ENCODE results near the gene LAMC3.
"Not testable (repeated sequence)": the region's sequence is repeated elsewhere in the genome, so short reads cannot be mapped to it uniquely, and the experiment has no call there.

Gene LAMC3

GRCh38 chr9:131095666-131096268 is 86.8 kb downstream of the LAMC3 start:
- Histone ChIP-seq H3K9me3 (replicated peaks; ENCODE audit: low read length) (no peaks in the 10 kb centered on the region), H3K4me1 (ENCODE audit: control insufficient read depth, insufficient read depth, low read length) (no peaks in the 10 kb centered on the region), H3K27me3 (ENCODE audit: control insufficient read depth, insufficient read depth, low read length) (peaks cover 62% of the 10 kb centered on the region), H3K4me3 (ENCODE audit: low read length) (no peak overlapping the region), H3K36me3 (ENCODE audit: insufficient read depth, low read length) (no peaks in the 10 kb centered on the region), H3K9ac (ENCODE audit: low read depth, low read length) (no peak overlapping the region), H3K4me2 (ENCODE audit: low read length) (peak overlapping the region; percentile 50)

DNA sequence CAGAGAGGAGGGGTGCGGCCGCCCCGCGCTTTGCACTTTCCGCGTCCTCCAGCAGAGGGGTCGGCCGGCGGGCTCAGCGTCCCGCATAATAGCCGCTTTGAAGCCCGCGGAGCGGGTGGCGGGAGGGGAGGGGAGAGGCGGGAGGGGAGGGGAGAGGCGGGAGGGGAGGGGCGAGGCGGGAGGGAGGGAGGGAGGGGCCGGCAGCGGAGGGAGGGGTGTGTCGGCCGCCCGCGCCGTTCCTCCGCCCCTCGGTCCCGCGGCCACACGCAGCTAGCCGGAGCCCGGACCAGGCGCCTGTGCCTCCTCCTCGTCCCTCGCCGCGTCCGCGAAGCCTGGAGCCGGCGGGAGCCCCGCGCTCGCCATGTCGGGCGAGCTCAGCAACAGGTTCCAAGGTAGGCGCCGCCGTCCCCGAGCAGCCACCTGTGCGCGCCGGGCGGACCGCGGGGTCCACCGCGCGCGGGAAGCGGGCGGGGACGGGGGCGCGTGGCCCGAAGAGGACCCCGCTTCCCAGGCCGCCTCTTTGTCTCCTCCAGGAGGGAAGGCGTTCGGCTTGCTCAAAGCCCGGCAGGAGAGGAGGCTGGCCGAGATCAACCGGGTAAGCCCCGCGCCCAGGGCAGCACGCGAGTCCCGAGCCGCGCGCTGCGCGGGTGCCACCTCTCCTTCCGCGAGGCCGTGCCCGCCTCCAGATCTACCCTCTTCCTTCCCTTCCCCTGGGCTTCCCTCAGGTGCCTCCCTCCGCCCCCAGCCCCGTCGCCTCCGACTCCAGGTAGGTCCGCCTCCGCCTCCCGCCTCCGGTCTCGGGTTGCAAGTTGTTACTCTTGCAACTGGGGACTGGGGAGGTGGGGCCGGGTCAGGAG is 87.5 kb downstream of the LAMC3 start, which contains the start of gene AIF1L:
Gene AIF1L, plus strand, starts transcription at position 263 of the 857 bp plus-strand sequence. Its CDS starts 99 bp downstream, at position 362.
- Histone ChIP-seq H3K9me3 (replicated peaks; ENCODE audit: low read length) (no peaks in the 10 kb centered on the region), H3K4me3 (ENCODE audit: low read length) (peak within 1 kb of the TSS; percentile 57), H3K36me3 (ENCODE audit: insufficient read depth, low read length) (no peaks in the 10 kb centered on the region), H3K4me2 (ENCODE audit: low read length) (peak within 1 kb of the TSS; percentile 72), H3K27me3 (ENCODE audit: control insufficient read depth, insufficient read depth, low read length) (peaks cover 61% of the 10 kb centered on the region), H3K9ac (ENCODE audit: low read depth, low read length) (no peak within 1 kb of the TSS), H3K4me1 (ENCODE audit: control insufficient read depth, insufficient read depth, low read length) (no peaks in the 10 kb centered on the region)

DNA sequence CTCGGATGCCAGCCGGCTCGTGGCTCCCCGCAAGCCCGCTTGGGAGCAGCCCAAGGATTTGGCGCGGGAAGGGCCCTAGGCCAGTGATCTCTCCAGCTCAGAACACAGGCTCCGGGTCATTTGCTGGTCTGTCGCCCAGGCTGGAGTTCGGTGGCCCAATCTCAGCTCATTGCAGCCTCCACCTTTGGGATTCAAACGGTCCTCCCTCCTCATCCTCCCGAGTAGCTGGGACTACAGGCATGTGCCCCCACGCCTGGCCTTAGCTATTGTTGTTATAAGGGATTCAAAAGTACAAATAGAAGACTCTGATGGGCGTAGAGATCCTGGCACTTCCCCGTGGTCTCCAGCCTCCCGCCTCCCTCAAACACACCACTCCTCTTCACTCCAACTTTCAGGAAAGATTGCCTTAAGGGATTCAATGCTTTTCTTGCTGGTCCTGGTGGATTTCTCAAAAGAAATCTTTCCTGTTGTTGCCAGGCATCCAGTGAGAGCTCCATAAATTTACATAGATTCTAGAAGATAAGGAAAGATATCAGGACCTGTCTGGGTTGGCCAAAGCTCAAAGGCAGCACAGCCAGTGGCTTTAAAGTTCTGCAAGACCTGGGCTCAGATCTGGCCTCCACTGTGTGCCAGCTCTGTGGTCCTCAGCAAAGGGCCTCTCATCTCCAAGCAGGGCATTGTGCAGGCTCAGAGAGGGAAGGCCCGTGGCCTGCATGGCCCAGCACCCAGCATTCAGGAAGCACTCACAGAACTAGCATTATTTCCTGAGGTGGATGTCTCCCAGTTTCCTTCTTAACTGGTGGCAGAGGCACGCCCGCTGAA is 88.4 kb downstream of the LAMC3 start:
- Histone ChIP-seq H3K9me3 (replicated peaks; ENCODE audit: low read length) (no peaks in the 10 kb centered on the region), H3K4me3 (ENCODE audit: low read length) (no peak overlapping the region), H3K36me3 (ENCODE audit: insufficient read depth, low read length) (no peaks in the 10 kb centered on the region), H3K4me1 (ENCODE audit: control insufficient read depth, insufficient read depth, low read length) (no peaks in the 10 kb centered on the region), H3K4me2 (ENCODE audit: low read length) (peak overlapping the region; percentile 72), H3K27me3 (ENCODE audit: control insufficient read depth, insufficient read depth, low read length) (peaks cover 57% of the 10 kb centered on the region), H3K9ac (ENCODE audit: low read depth, low read length) (no peak overlapping the region)

DNA sequence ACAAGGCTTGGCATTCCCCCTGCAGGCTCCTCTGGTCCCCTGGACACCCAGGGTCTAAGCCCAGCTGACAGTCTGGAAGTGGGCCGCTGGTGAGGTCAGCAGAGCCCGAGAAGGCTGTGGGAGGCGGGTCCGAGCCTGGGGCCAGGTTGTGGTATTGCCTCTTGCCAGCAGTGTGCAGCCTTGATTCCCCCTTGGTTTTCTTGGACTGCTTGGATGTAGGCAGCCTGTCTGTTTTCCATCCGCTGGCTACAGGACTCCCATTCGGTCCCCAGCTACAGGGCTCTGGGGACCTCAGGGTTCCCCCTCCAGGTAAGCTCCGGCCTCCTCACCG is 88.9 kb downstream of the LAMC3 start:
- H3K9ac ChIP-seq (ENCODE audit: low read depth, low read length): no peak overlapping the region
- H3K4me1 ChIP-seq (ENCODE audit: control insufficient read depth, insufficient read depth, low read length): peaks cover 5% of the 10 kb centered on the region

GRCh38 chr9:131098391-131099101 is 89.6 kb downstream of the LAMC3 start:
- no peaks in the 10 kb centered on the region for H3K36me3 ChIP-seq (ENCODE audit: insufficient read depth, low read length)
- H3K4me3 ChIP-seq (ENCODE audit: low read length): no peak overlapping the region
- no peaks in the 10 kb centered on the region for H3K9me3 ChIP-seq (replicated peaks; ENCODE audit: low read length)
- no peak overlapping the region for H3K4me2 ChIP-seq (ENCODE audit: low read length)
- peaks cover 5% of the 10 kb centered on the region for H3K4me1 ChIP-seq (ENCODE audit: control insufficient read depth, insufficient read depth, low read length)
- H3K9ac ChIP-seq (ENCODE audit: low read depth, low read length): no peak overlapping the region
- peaks cover 67% of the 10 kb centered on the region for H3K27me3 ChIP-seq (ENCODE audit: control insufficient read depth, insufficient read depth, low read length)

More for the DNA sequence above, 88.9 kb downstream of the LAMC3 start:
- peaks cover 63% of the 10 kb centered on the region for H3K27me3 ChIP-seq (ENCODE audit: control insufficient read depth, insufficient read depth, low read length)
- H3K4me3 ChIP-seq (ENCODE audit: low read length): no peak overlapping the region
- no peaks in the 10 kb centered on the region for H3K9me3 ChIP-seq (replicated peaks; ENCODE audit: low read length)
- H3K4me2 ChIP-seq (ENCODE audit: low read length): no peak overlapping the region
- no peaks in the 10 kb centered on the region for H3K36me3 ChIP-seq (ENCODE audit: insufficient read depth, low read length)

DNA sequence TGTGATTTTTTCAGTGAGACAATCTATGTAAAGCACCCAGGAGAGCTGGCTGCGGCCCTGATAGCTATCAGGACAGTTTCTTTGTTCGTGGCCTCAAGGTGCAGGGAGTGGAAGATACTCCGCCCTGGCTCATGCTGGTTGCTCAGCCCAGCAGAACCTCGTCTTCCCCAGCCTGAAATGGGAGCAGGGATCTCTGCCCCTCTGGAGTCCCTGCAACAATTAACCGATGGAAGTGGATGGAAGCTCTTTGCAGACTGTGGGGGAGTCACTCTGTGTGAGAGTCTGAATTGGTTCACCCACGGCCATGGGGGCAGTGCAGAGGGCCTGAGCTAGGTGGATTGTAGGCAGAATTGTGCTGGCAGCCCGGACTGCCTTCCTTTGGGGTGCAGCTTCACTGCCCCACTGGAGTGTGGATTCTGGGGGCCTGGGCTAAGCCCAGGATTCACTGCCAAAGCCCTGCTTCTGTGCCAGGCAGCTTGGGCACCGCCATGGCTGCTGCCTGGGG is 90.2 kb downstream of the LAMC3 start:
- peaks cover 62% of the 10 kb centered on the region for H3K27me3 ChIP-seq (ENCODE audit: control insufficient read depth, insufficient read depth, low read length)
- no peaks in the 10 kb centered on the region for H3K36me3 ChIP-seq (ENCODE audit: insufficient read depth, low read length)
- H3K4me3 ChIP-seq (ENCODE audit: low read length): no peak overlapping the region
- H3K9me3 ChIP-seq (replicated peaks; ENCODE audit: low read length): no peaks in the 10 kb centered on the region
- H3K4me1 ChIP-seq (ENCODE audit: control insufficient read depth, insufficient read depth, low read length): peaks cover 5% of the 10 kb centered on the region
- H3K4me2 ChIP-seq (ENCODE audit: low read length): no peak overlapping the region
- H3K9ac ChIP-seq (ENCODE audit: low read depth, low read length): no peak overlapping the region

DNA sequence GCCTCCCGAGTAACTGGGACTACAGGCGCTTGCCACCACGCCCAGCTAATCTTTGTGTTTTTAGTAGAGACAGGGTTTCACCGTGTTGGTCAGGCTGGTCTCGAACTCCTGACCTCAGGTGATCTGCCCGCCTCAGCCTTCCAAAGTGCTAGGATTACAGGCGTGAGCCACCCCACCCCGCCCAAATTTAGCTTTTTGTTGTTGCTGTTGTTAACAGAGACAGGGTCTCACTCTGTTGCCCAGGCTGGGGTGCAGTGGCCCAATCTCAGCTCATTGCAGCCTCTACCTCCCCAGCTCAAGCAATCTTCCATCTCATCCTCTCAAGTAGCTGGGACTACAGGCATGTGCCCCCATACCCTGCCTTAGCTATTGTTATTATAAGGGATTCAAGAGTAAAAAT is 90.9 kb downstream of the LAMC3 start:
- H3K36me3 ChIP-seq (ENCODE audit: insufficient read depth, low read length); H3K4me2 ChIP-seq (ENCODE audit: low read length); H3K4me3 ChIP-seq (ENCODE audit: low read length); H3K4me1 ChIP-seq (ENCODE audit: control insufficient read depth, insufficient read depth, low read length); H3K9me3 ChIP-seq (replicated peaks; ENCODE audit: low read length); H3K9ac ChIP-seq (ENCODE audit: low read depth, low read length): not testable (repeated sequence)
- H3K27me3 ChIP-seq (ENCODE audit: control insufficient read depth, insufficient read depth, low read length): peaks cover 55% of the 10 kb centered on the region

DNA sequence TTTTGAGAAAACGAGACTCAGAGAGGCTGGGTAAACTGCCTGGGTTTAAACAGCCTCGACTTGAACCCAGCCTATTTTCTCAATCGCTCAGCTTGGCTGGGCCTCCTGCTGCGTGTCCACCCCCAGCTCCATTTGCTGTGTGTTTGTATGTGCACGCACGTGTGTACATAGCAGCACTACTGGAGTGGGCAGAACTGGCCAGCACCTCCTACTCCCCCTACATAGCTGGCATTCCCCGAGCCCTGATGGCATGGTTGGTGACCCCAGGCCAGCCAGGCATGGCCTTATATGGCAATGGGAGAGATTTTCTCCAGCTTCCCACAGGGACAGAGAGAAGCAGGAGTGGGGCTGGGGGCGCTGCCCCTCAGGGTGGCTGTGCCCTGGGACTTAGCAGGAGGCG is 91.5 kb downstream of the LAMC3 start:
- no peak overlapping the region for H3K4me3 ChIP-seq (ENCODE audit: low read length)
- H3K9me3 ChIP-seq (replicated peaks; ENCODE audit: low read length): no peaks in the 10 kb centered on the region
- H3K4me1 ChIP-seq (ENCODE audit: control insufficient read depth, insufficient read depth, low read length): peaks cover 5% of the 10 kb centered on the region
- no peak overlapping the region for H3K4me2 ChIP-seq (ENCODE audit: low read length)
- no peaks in the 10 kb centered on the region for H3K36me3 ChIP-seq (ENCODE audit: insufficient read depth, low read length)
- H3K9ac ChIP-seq (ENCODE audit: low read depth, low read length): no peak overlapping the region
- peaks cover 53% of the 10 kb centered on the region for H3K27me3 ChIP-seq (ENCODE audit: control insufficient read depth, insufficient read depth, low read length)

- H3K4me3 ChIP-seq (ENCODE audit: low read length): no peak overlapping the region
- H3K4me2 ChIP-seq (ENCODE audit: low read length): no peak overlapping the region
- H3K36me3 ChIP-seq (ENCODE audit: insufficient read depth, low read length): no peaks in the 10 kb centered on the region
- peaks cover 50% of the 10 kb centered on the region for H3K27me3 ChIP-seq (ENCODE audit: control insufficient read depth, insufficient read depth, low read length)
- H3K9me3 ChIP-seq (replicated peaks; ENCODE audit: low read length): no peaks in the 10 kb centered on the region
- peaks cover 5% of the 10 kb centered on the region for H3K4me1 ChIP-seq (ENCODE audit: control insufficient read depth, insufficient read depth, low read length)
- H3K9ac ChIP-seq (ENCODE audit: low read depth, low read length): no peak overlapping the region
Observed at GRCh38 chr9:131101207-131101964, 92.4 kb downstream of the LAMC3 start.

- Histone ChIP-seq H3K27me3 (ENCODE audit: control insufficient read depth, insufficient read depth, low read length) (peaks cover 42% of the 10 kb centered on the region), H3K9ac (ENCODE audit: low read depth, low read length) (no peak overlapping the region), H3K9me3 (replicated peaks; ENCODE audit: low read length) (no peaks in the 10 kb centered on the region), H3K36me3 (ENCODE audit: insufficient read depth, low read length) (no peaks in the 10 kb centered on the region), H3K4me3 (ENCODE audit: low read length) (no peak overlapping the region), H3K4me1 (ENCODE audit: control insufficient read depth, insufficient read depth, low read length) (peaks cover 5% of the 10 kb centered on the region), H3K4me2 (ENCODE audit: low read length) (no peak overlapping the region)
Observed at GRCh38 chr9:131103024-131103423, 94.0 kb downstream of the LAMC3 start.

All from skeletal muscle satellite cell (primary cell).